GM18873 (cell line): ENCODE data around the gene LY9.

Source experiments
- ATAC-seq: cut with Tn5 transposase; IDR thresholded peaks from one replicate; pipeline ENCODE4 v1.9.1; 2021; ENCODE audit warnings: mild to moderate bottlenecking, moderate library complexity, moderate number of reproducible peaks; ENCODE audit not compliant: unreplicated experiment, low FRiP score

LY9 gene

GRCh38 chr1:160795951-160796383 lies at the start of gene LY9:
Gene LY9, plus strand, starts transcription at chr1:160796174. Its CDS starts 14 bp downstream, at chr1:160796188.
- ATAC-seq: peak; percentile 66

- no peak for ATAC-seq
These were observed 49.0 kb upstream of the LY9 start for GRCh38 chr1:160746836-160747500.

- ATAC-seq: no peak
These were observed 48.3 kb upstream of the LY9 start for GRCh38 chr1:160747717-160748116.

GRCh38 chr1:160748181-160748877 lies 47.6 kb upstream of the LY9 start:
- no peak for ATAC-seq

DNA sequence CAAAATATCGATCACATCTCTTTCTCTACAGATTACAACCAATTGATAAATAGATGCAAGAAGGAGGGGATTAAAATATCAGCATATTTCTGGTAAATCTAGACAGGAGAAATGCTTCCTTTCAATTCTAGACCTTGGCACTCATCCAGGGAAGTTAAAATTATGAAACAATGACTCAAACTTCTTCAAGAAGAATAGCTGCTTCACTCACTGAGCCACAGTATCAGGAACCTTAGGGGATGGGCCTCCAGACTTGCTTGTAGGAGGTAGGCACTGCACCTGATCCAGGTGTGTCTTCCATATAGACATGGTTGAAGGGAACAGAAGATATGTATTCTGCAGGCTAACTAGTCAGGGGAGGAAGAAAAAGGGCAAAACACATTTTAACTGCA lies 47.1 kb upstream of the LY9 start:
- ATAC-seq: no peak

DNA sequence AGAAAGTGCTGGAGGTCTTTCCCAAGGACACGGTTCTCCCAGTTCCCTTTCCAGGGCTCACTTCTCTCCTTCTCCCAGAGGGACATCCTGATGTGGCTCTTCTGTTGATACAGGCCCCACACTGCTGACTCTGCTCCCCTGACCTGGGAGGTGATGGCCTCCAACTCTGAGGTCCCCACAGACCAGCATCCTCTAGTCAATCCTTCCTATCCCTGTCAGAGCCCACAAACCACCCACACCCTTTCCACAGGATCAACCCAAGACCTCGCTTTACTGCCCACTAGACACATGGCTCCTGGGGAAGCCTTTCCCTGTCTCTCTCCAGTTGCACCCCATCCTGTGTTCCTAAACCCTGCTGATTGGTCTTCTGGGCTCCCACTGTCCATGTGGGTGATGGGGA lies 45.4 kb upstream of the LY9 start:
- ATAC-seq: no peak

- no peak for ATAC-seq
These were observed 43.6 kb upstream of the LY9 start for GRCh38 chr1:160752406-160752805.

GRCh38 chr1:160752924-160753323 lies 43.0 kb upstream of the LY9 start:
- ATAC-seq: no peak

GRCh38 chr1:160753594-160753993 lies 42.4 kb upstream of the LY9 start:
- no peak for ATAC-seq

GRCh38 chr1:160755461-160755860 lies 40.5 kb upstream of the LY9 start:
- ATAC-seq: no peak

GRCh38 chr1:160755911-160756848 lies 39.8 kb upstream of the LY9 start:
- ATAC-seq: no peak

- ATAC-seq: no peak
These were observed 39.1 kb upstream of the LY9 start for GRCh38 chr1:160756849-160757201.

DNA sequence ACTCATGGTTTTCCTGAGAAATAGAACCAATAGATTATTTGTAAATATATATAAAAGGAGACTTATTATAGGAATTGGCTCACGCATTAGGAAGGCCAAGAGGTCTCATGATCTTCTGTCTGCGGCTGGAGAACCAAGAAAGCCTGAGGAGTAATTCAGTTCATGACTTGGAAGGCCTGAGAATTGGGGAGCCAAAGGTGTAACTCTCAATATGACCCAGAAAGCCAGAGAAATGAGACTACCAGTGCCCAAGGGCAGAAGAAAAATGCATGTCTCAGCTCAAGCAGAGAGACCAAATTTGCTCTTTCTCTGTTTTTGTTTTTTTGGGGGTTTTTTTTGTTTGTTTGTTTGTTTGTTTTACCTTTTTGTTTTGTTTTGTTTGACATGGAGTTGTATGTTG lies 37.5 kb upstream of the LY9 start:
- no peak for ATAC-seq

DNA sequence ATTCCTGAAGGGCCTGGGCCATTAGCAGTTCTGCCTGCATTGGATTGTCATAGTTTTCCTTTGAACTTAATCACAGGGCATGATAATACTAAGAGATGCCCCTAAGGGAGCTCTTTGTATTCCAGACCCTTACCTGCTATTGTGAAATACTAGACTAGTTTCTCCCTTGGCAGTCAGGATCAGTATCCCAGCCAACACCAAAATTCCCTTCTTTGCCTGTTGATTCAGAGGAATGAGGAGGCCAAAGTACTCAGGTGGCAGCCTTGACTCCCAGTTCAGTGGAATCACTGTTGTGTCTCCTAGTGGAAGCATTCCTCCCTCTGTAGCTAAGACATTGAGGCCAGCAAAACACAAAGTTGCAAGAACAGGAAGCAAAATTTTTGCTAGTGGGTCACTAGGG lies 36.2 kb upstream of the LY9 start:
- ATAC-seq: no peak

GRCh38 chr1:160761046-160761445 lies 34.9 kb upstream of the LY9 start:
- ATAC-seq: no peak

GRCh38 chr1:160761886-160762285 lies 34.1 kb upstream of the LY9 start:
- ATAC-seq: no peak

- no peak for ATAC-seq
These were observed 32.0 kb upstream of the LY9 start for GRCh38 chr1:160763993-160764392.

- peak; percentile 35 for ATAC-seq
These were observed 28.3 kb upstream of the LY9 start for GRCh38 chr1:160767395-160768294.

- peak; percentile 68 for ATAC-seq
These were observed 27.7 kb upstream of the LY9 start for GRCh38 chr1:160768295-160768657.

DNA sequence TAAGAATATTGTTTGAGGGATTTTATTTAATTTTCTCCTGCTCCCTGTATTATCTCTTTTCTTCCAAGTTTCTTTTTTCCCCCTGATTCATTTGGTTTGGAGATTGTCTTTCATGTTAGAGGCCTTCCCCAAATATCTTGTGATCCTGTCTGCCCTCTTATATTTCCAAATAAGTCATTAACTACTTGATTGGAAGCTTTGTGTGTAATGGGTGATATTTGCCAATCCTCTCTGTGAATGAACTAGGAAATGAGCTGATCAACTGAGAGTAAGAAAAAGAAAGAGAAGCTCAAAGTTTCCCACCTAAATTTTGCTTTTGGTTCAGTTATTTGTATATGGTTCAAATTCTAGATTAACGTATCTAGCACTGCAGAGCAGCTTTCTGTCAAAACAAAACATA lies 23.6 kb upstream of the LY9 start:
- ATAC-seq: no peak
